ENCODE data around the gene ARHGAP18.

The ARHGAP18 gene

DNA sequence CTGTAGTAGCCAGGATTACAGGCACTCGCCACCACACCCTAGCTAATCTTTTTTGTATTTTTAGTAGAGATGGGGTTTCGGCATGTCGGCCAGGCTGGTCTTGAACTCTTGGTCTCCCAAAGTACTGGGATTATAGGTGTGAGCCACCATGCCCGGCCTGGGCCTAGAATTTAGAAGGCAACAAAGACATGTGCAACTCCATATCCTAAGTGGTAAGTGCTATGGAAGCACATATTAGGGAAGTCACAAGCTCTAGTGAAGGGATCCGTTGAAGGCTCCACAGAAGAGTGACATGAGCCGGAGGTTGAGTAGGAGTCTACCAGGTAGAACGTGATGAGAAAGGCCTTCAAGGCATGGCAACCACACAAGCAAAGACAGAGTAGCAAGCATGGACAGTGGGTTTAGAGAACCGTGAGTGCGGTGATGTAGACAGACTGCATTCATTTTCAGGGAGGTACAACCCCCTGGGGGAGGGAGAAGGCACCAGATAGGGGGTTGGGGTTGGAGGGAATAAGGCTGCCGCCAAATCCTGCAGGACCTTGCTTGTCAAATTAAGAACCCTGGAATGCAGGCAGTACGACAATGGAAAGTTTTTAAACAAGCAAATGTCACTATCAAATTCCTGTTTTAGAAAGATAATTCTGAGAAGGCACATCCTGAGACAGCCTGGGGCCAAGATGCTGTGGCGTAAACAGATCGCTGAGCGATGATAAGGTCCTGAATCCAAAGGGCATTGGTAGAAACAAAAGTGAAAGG lies 50.2 kb downstream of the ARHGAP18 start:
- 99% methylated on average over 14 of the region's 14 CpGs for WGBS (ENCODE audit: insufficient coverage)
- POLR2A ChIA-PET: no interaction called here
- H3K27me3 ChIP-seq (replicated peaks in 2 of 5; ENCODE audit: control insufficient read depth in 4 of 5, insufficient read depth in 5 of 5, low read length in 4 of 5): no peaks in the 10 kb centered on the region
- no peak for DNase-seq
- peaks cover 0 to 4% (median 0%) of the 10 kb centered on the region in 4 experiments for H3K4me1 ChIP-seq (ENCODE audit: control extremely low read depth in 1 of 4, control insufficient read depth in 4 of 4, insufficient read depth in 4 of 4, low read length in 3 of 4)
- no peaks in the 10 kb centered on the region for H3K36me3 ChIP-seq (ENCODE audit: control insufficient read depth in 4 of 4, insufficient read depth in 4 of 4, low read length in 3 of 4)
- peak overlapping the region in 1 of 2 experiments; percentile 50 for H3K27ac ChIP-seq (ENCODE audit: insufficient read depth in 1 of 2, low read depth in 1 of 2, low read length in 2 of 2, poor library complexity in 1 of 2, severe bottlenecking in 2 of 2)
- H3K9me3 ChIP-seq (ENCODE audit: control extremely low read depth in 1 of 5, control insufficient read depth in 4 of 5, insufficient read depth in 2 of 5, low read depth in 1 of 5, low read length in 4 of 5): no peaks in the 10 kb centered on the region
- CTCF ChIA-PET: interaction anchor here (0.7 to 1.9 kb wide), 3 partner anchors 19 to 71 kb away, joined by 3 to 4 read pairs (median 3); no protein-coding TSS in a partner anchor
- H3K4me3 ChIP-seq (ENCODE audit: control insufficient read depth in 1 of 7, extremely low read depth in 1 of 7, insufficient read depth in 4 of 7, low read depth in 2 of 7, low read length in 6 of 7): no peak overlapping the region

DNA sequence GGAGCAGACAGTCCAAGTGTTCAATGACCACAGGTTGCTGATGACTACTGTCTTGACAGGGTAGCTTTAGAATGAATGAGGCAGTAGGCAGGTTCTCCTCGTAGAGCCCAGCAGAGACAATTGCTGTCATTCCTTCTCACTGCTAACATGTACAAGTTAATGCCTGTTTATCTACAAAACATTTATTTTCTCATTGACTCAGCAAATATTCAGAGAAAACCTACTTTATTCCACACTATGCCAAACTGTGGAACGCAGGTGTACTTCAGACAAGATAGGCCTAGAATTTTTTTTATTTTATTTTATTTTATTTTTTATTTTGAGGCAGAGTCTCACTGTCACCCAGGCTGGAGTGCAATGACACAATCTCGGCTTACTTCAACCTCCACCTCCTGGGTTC lies 50.8 kb downstream of the ARHGAP18 start:
- Histone ChIP-seq H3K36me3 (ENCODE audit: control insufficient read depth in 4 of 4, insufficient read depth in 4 of 4, low read length in 3 of 4) (no peaks in the 10 kb centered on the region), H3K4me3 (ENCODE audit: control insufficient read depth in 1 of 7, extremely low read depth in 1 of 7, insufficient read depth in 4 of 7, low read depth in 2 of 7, low read length in 6 of 7) (no peak overlapping the region), H3K27ac (ENCODE audit: insufficient read depth in 1 of 2, low read depth in 1 of 2, low read length in 2 of 2, poor library complexity in 1 of 2, severe bottlenecking in 2 of 2) (no peak overlapping the region), H3K4me1 (ENCODE audit: control extremely low read depth in 1 of 4, control insufficient read depth in 4 of 4, insufficient read depth in 4 of 4, low read length in 3 of 4) (peaks cover 0 to 4% (median 0%) of the 10 kb centered on the region in 4 experiments), H3K9me3 (ENCODE audit: control extremely low read depth in 1 of 5, control insufficient read depth in 4 of 5, insufficient read depth in 2 of 5, low read depth in 1 of 5, low read length in 4 of 5) (no peaks in the 10 kb centered on the region), H3K27me3 (replicated peaks in 2 of 5; ENCODE audit: control insufficient read depth in 4 of 5, insufficient read depth in 5 of 5, low read length in 4 of 5) (no peaks in the 10 kb centered on the region)
- no peak for DNase-seq
- ChIA-PET POLR2A (no interaction called here), CTCF (interaction anchor here (1.9 kb wide), 1 partner anchor 71 kb away, joined by 4 read pairs; no protein-coding TSS in a partner anchor)
- 100% methylated on average over 1 of the region's 3 CpGs for WGBS (ENCODE audit: insufficient coverage)

DNA sequence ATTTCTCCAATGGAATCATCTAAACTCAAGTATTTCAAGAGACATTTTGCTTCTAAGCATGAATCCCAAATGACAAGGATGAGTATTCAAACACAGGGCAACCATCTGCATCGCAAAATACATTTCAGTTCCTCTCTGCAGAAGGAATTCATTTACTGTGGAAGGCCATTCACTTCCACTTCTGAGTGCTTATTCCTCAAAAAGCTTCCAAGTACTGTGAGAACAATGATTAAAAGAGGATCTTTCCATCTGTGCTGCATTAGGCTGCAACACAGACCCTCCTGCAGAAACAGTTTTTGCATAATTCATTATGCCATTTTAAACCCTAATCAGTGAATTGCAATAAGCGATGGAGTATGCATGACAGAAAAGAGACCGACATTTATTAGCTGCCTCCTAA lies 52.5 kb downstream of the ARHGAP18 start:
- DNase-seq: no peak
- Histone ChIP-seq H3K4me1 (ENCODE audit: control extremely low read depth in 1 of 4, control insufficient read depth in 4 of 4, insufficient read depth in 4 of 4, low read length in 3 of 4) (no peaks in the 10 kb centered on the region), H3K9me3 (ENCODE audit: control extremely low read depth in 1 of 5, control insufficient read depth in 4 of 5, insufficient read depth in 2 of 5, low read depth in 1 of 5, low read length in 4 of 5) (no peaks in the 10 kb centered on the region), H3K36me3 (ENCODE audit: control insufficient read depth in 4 of 4, insufficient read depth in 4 of 4, low read length in 3 of 4) (no peaks in the 10 kb centered on the region), H3K27ac (ENCODE audit: insufficient read depth in 1 of 2, low read depth in 1 of 2, low read length in 2 of 2, poor library complexity in 1 of 2, severe bottlenecking in 2 of 2) (no peak overlapping the region), H3K4me3 (ENCODE audit: control insufficient read depth in 1 of 7, extremely low read depth in 1 of 7, insufficient read depth in 4 of 7, low read depth in 2 of 7, low read length in 6 of 7) (no peak overlapping the region), H3K27me3 (replicated peaks in 2 of 5; ENCODE audit: control insufficient read depth in 4 of 5, insufficient read depth in 5 of 5, low read length in 4 of 5) (no peaks in the 10 kb centered on the region)
- ChIA-PET POLR2A (no interaction called here), CTCF (interaction anchor here (1.2 kb wide), 1 partner anchor 26 kb away, joined by 5 read pairs; no protein-coding TSS in a partner anchor)
- 96% methylated on average over 3 of the region's 3 CpGs for WGBS (ENCODE audit: insufficient coverage)

DNA sequence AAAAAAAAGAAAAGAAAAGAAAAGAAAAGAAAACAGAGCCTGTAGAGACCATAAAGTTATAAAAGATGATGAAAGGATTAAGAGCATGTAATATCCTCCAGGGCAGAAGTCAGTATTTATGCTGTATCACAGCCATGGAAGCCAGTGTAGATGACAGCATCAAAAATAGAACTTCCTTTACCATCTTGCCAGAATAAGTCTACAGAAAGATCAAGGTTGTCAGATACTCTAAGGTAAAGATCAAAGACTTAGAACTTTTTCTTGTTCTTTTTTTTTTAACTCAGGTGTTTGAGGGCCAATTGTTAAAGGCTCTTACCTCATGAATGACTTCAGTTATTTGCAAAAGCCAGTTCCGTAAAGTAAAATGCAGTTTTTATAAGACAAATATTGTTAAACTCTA lies 54.6 kb downstream of the ARHGAP18 start:
- Histone ChIP-seq H3K27me3 (replicated peaks in 2 of 5; ENCODE audit: control insufficient read depth in 4 of 5, insufficient read depth in 5 of 5, low read length in 4 of 5) (no peaks in the 10 kb centered on the region), H3K27ac (ENCODE audit: insufficient read depth in 1 of 2, low read depth in 1 of 2, low read length in 2 of 2, poor library complexity in 1 of 2, severe bottlenecking in 2 of 2) (no peak overlapping the region), H3K36me3 (ENCODE audit: control insufficient read depth in 4 of 4, insufficient read depth in 4 of 4, low read length in 3 of 4) (no peaks in the 10 kb centered on the region), H3K4me3 (ENCODE audit: control insufficient read depth in 1 of 7, extremely low read depth in 1 of 7, insufficient read depth in 4 of 7, low read depth in 2 of 7, low read length in 6 of 7) (no peak overlapping the region), H3K4me1 (ENCODE audit: control extremely low read depth in 1 of 4, control insufficient read depth in 4 of 4, insufficient read depth in 4 of 4, low read length in 3 of 4) (peaks cover 0 to 3% (median 1%) of the 10 kb centered on the region in 4 experiments), H3K9me3 (ENCODE audit: control extremely low read depth in 1 of 5, control insufficient read depth in 4 of 5, insufficient read depth in 2 of 5, low read depth in 1 of 5, low read length in 4 of 5) (no peaks in the 10 kb centered on the region)
- no peak for DNase-seq
- ChIA-PET POLR2A (no interaction called here), CTCF (no interaction called here)
- no CpG with 5 or more reads among the region's 1 CpG for WGBS (ENCODE audit: insufficient coverage)

DNA sequence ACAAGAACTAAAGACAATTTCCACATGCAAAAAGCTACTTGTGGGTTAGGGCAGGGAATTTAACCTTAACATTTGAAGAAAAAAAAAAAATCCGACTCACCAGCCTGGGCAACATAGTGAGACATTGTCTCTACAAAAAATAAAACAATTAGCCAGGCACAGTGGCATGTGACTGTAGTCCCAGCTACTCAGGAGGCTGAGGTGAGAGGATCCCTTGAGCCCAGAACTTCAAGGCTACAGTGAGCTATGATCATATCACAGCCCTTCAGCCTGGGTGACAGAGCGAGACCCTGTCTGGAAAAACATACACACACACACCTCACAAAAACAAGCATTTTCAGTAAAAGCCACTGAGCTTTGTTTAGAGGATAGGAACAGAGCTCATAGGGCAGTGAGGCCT lies 56.2 kb downstream of the ARHGAP18 start:
- Histone ChIP-seq H3K4me1 (ENCODE audit: control extremely low read depth in 1 of 4, control insufficient read depth in 4 of 4, insufficient read depth in 4 of 4, low read length in 3 of 4) (peaks cover 0 to 3% (median 1%) of the 10 kb centered on the region in 4 experiments), H3K36me3 (ENCODE audit: control insufficient read depth in 4 of 4, insufficient read depth in 4 of 4, low read length in 3 of 4) (no peaks in the 10 kb centered on the region), H3K27me3 (replicated peaks in 2 of 5; ENCODE audit: control insufficient read depth in 4 of 5, insufficient read depth in 5 of 5, low read length in 4 of 5) (no peaks in the 10 kb centered on the region), H3K27ac (ENCODE audit: insufficient read depth in 1 of 2, low read depth in 1 of 2, low read length in 2 of 2, poor library complexity in 1 of 2, severe bottlenecking in 2 of 2) (no peak overlapping the region), H3K4me3 (ENCODE audit: control insufficient read depth in 1 of 7, extremely low read depth in 1 of 7, insufficient read depth in 4 of 7, low read depth in 2 of 7, low read length in 6 of 7) (no peak overlapping the region), H3K9me3 (ENCODE audit: control extremely low read depth in 1 of 5, control insufficient read depth in 4 of 5, insufficient read depth in 2 of 5, low read depth in 1 of 5, low read length in 4 of 5) (no peaks in the 10 kb centered on the region)
- WGBS (ENCODE audit: insufficient coverage): no CpG with 5 or more reads among the region's 2 CpGs
- ChIA-PET CTCF (interaction anchor here (1.1 to 1.6 kb wide), 3 partner anchors 10 to 55 kb away, joined by 3 to 4 read pairs (median 3); no protein-coding TSS in a partner anchor), POLR2A (interaction anchor here (0.7 kb wide), 1 partner anchor 1316 kb away, joined by 6 read pairs; no protein-coding TSS in a partner anchor)
- DNase-seq: no peak

DNA sequence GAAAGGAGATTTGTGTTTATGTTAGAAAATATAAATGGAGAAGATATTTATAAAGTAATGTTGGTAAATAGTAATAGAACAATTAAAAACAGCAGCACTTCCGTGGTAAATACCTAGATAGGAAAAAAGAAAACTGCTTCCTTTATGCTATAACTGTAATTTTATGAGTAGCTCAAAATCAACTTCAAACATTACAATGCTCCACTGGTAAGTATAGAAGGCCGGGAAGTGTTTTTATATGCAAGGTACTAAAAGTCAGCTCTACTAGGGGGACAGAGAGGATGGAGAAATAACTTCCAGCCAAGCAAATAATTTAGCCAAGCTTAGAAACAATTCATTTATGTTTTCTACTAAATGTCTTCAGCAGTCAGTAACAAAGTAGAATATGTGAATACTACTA lies 56.7 kb downstream of the ARHGAP18 start:
- Histone ChIP-seq H3K4me1 (ENCODE audit: control extremely low read depth in 1 of 4, control insufficient read depth in 4 of 4, insufficient read depth in 4 of 4, low read length in 3 of 4) (peaks cover 0 to 3% (median 1%) of the 10 kb centered on the region in 4 experiments), H3K36me3 (ENCODE audit: control insufficient read depth in 4 of 4, insufficient read depth in 4 of 4, low read length in 3 of 4) (no peaks in the 10 kb centered on the region), H3K27ac (ENCODE audit: insufficient read depth in 1 of 2, low read depth in 1 of 2, low read length in 2 of 2, poor library complexity in 1 of 2, severe bottlenecking in 2 of 2) (no peak overlapping the region), H3K27me3 (replicated peaks in 2 of 5; ENCODE audit: control insufficient read depth in 4 of 5, insufficient read depth in 5 of 5, low read length in 4 of 5) (no peaks in the 10 kb centered on the region), H3K9me3 (ENCODE audit: control extremely low read depth in 1 of 5, control insufficient read depth in 4 of 5, insufficient read depth in 2 of 5, low read depth in 1 of 5, low read length in 4 of 5) (no peaks in the 10 kb centered on the region), H3K4me3 (ENCODE audit: control insufficient read depth in 1 of 7, extremely low read depth in 1 of 7, insufficient read depth in 4 of 7, low read depth in 2 of 7, low read length in 6 of 7) (no peak overlapping the region)
- no peak for DNase-seq
- no CpG with 5 or more reads among the region's 2 CpGs for WGBS (ENCODE audit: insufficient coverage)
- ChIA-PET CTCF (interaction anchor here (0.5 to 1.6 kb wide), 4 partner anchors 9 to 78 kb away, joined by 3 read pairs; no protein-coding TSS in a partner anchor), POLR2A (no interaction called here)

DNA sequence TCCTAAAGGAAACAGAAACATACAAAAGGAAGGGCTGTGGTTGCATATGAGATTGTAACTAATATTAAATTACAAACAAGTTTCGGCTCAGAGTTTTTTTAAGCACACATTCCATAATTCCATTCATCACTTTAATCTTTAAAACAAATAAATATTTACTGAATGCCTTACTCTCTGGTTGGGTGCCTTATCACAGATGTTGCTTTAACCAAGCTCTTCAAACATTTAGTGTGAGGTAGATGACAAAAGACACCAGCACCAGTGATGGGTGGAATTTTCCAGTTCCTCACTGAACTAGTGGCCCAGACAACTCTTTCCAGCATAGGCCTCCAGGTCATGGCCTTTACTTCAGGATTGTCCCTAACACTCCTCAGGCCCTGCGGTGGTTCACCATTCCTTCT lies 58.7 kb downstream of the ARHGAP18 start:
- Histone ChIP-seq H3K4me1 (ENCODE audit: control extremely low read depth in 1 of 4, control insufficient read depth in 4 of 4, insufficient read depth in 4 of 4, low read length in 3 of 4) (peaks cover 0 to 3% (median 1%) of the 10 kb centered on the region in 4 experiments), H3K9me3 (ENCODE audit: control extremely low read depth in 1 of 5, control insufficient read depth in 4 of 5, insufficient read depth in 2 of 5, low read depth in 1 of 5, low read length in 4 of 5) (no peaks in the 10 kb centered on the region)

More for the DNA sequence above, 58.7 kb downstream of the ARHGAP18 start:
- ChIA-PET POLR2A (no interaction called here), CTCF (no interaction called here)
- no peak overlapping the region for H3K4me3 ChIP-seq (ENCODE audit: control insufficient read depth in 1 of 7, extremely low read depth in 1 of 7, insufficient read depth in 4 of 7, low read depth in 2 of 7, low read length in 6 of 7)
- no peaks in the 10 kb centered on the region for H3K36me3 ChIP-seq (ENCODE audit: control insufficient read depth in 4 of 4, insufficient read depth in 4 of 4, low read length in 3 of 4)
- H3K27me3 ChIP-seq (replicated peaks in 2 of 5; ENCODE audit: control insufficient read depth in 4 of 5, insufficient read depth in 5 of 5, low read length in 4 of 5): no peaks in the 10 kb centered on the region
- DNase-seq: no peak
- no peak overlapping the region for H3K27ac ChIP-seq (ENCODE audit: insufficient read depth in 1 of 2, low read depth in 1 of 2, low read length in 2 of 2, poor library complexity in 1 of 2, severe bottlenecking in 2 of 2)
- WGBS (ENCODE audit: insufficient coverage): 100% methylated on average over 1 of the region's 2 CpGs

All from common myeloid progenitor, CD34-positive (primary cell).